K562 (cell line): ENCODE results near the gene SLC13A4. TPM values are rescaled to one million over a fixed set of nuclear protein-coding genes. Genes with fewer than 3 reads are reported as not detected.

Experiments used
- ATAC-seq: fragments of 200-7000 bp; cut with Tn5 transposase; 3 replicates; pipeline ENCODE4 v1.9.1; 2020; ENCODE audit warnings: moderate library complexity
- BruUV-seq: library from RNA; stranded (reverse); fragments of 400-500 nt; replicated peaks from 2 replicates; lab custom pipeline; 2021; lab: Mats Ljungman, UMichigan
- CTCF ChIA-PET: fragments of 300-600 bp; formaldehyde crosslinking; extraction: SDS; loops from one replicate; lab custom pipeline; 2021; ENCODE audit warnings: low intra/inter-chr PET ratio; lab: Yijun Ruan, JAX
- POLR2A ChIA-PET: fragments of 300-600, 350-650 bp; sonication (Branson Sonifier 250); formaldehyde crosslinking; extraction: SDS; loops from one replicate; lab custom pipeline; 2021; ENCODE audit warnings: antibody characterized with exemption, inconsistent platforms; lab: Yijun Ruan, JAX
- DNase-seq, 4 experiments: peaks; one replicate each; pipeline versions ENCODE4 v3.0.0 to v3.0.0-alpha.2; 2011 to 2018; ENCODE audit warnings: low spot score in 3 of 4, mixed read lengths in 3 of 4; ENCODE audit errors: extremely low read depth in 1 of 4
- FAIRE-seq: peaks from 2 replicates; lab custom pipeline; 2011; peaks lifted over from hg19 to GRCh38; lab: Jason Lieb, UNC
- H2AFZ ChIP-seq: 2 replicates; pipeline ENCODE4 v1.6.0; 2011; ENCODE audit warnings: low read depth, low read length, control low read depth, inconsistent platforms
- H3K27ac ChIP-seq: fragments of 200-600 bp; 3 replicates; pipeline ENCODE4 v1.8.0; 2011; ENCODE audit warnings: low read depth, mild to moderate bottlenecking, control low read depth, inconsistent platforms, low read length, moderate library complexity, mixed read lengths; ENCODE audit errors: extremely low read depth
- H3K27me3 ChIP-seq, 2 experiments: fragments of 300-600 bp in 1 of 2; 2 replicates in 1 of 2; 3 replicates in 1 of 2; pipeline versions ENCODE4 v1.6.0 to v1.8.0; 2011; ENCODE audit warnings: inconsistent platforms in 2 of 2, low read length in 2 of 2, mild to moderate bottlenecking in 1 of 2, mixed read lengths in 1 of 2, moderate library complexity in 1 of 2; ENCODE audit not compliant: control insufficient read depth in 2 of 2, insufficient read depth in 2 of 2
- H3K36me3 ChIP-seq: fragments of 300-600 bp; 3 replicates; pipeline ENCODE4 v1.8.0; 2011; ENCODE audit warnings: mild to moderate bottlenecking, low read length, inconsistent platforms; ENCODE audit not compliant: control insufficient read depth, insufficient read depth
- H3K4me1 ChIP-seq, 2 experiments: fragments of 200-600 bp in 1 of 2; replicated peaks in 1 of 2; 2 replicates in 1 of 2; 3 replicates in 1 of 2; pipeline versions ENCODE4 v1.5.1 to v1.8.0; 2011; ENCODE audit warnings: inconsistent platforms in 2 of 2, low read length in 2 of 2, mild to moderate bottlenecking in 1 of 2, mixed read lengths in 1 of 2, moderate library complexity in 1 of 2; ENCODE audit not compliant: control insufficient read depth in 2 of 2, insufficient read depth in 2 of 2
- H3K4me2 ChIP-seq: 2 replicates; pipeline ENCODE4 v1.6.1; 2011; ENCODE audit warnings: low read length, control low read depth, inconsistent platforms, mixed read lengths; ENCODE audit not compliant: insufficient read depth
- H3K4me3 ChIP-seq: fragments of 200-600 bp; sonication (generic), shearing (Covaris generic); 2 replicates; pipeline ENCODE4 v1.5.1; 2016; ENCODE audit warnings: control low read depth, inconsistent platforms
- H3K79me2 ChIP-seq: fragments of 200-600 bp; 3 replicates; pipeline ENCODE4 v1.8.0; 2011; ENCODE audit warnings: low read length, inconsistent platforms; ENCODE audit not compliant: control insufficient read depth, insufficient read depth
- H3K9ac ChIP-seq, 2 experiments: 2 replicates each; pipeline versions ENCODE4 v1.6.0 to v1.6.1; 2011; ENCODE audit warnings: low read depth in 2 of 2, low read length in 2 of 2, control low read depth in 1 of 2, inconsistent platforms in 1 of 2, mild to moderate bottlenecking in 1 of 2, mixed read lengths in 1 of 2; ENCODE audit not compliant: insufficient read depth in 1 of 2
- H3K9me1 ChIP-seq: one replicate; pipeline ENCODE4 v1.6.0; 2011; ENCODE audit warnings: inconsistent platforms, mild to moderate bottlenecking, low read length, moderate library complexity; ENCODE audit not compliant: control insufficient read depth, insufficient read depth
- H3K9me3 ChIP-seq: replicated peaks from 2 replicates; pipeline ENCODE4 v1.5.1; 2011; ENCODE audit warnings: low read depth, low read length, inconsistent platforms; ENCODE audit not compliant: control insufficient read depth, insufficient read depth
- H4K20me1 ChIP-seq: replicated peaks from 2 replicates; pipeline ENCODE4 v1.6.1; 2011; ENCODE audit warnings: low read length, inconsistent platforms, mixed read lengths; ENCODE audit not compliant: control insufficient read depth, insufficient read depth
- POU5F1 ChIP-seq: fragments of 150-350 bp; IDR thresholded peaks from 2 replicates; pipeline ENCODE4 v1.6.1; 2014; ENCODE audit warnings: borderline replicate concordance, low read length, low read depth, mild to moderate bottlenecking; ENCODE audit not compliant: partially characterized antibody
- TEAD4 ChIP-seq, 2 experiments: sonication (generic) in 1 of 2; formaldehyde crosslinking in 1 of 2; IDR thresholded peaks; 2 replicates each; pipeline versions ENCODE4 v1.6.1 to v1.8.0; 2012 to 2022; ENCODE audit warnings: borderline replicate concordance in 1 of 2, inconsistent platforms in 1 of 2, low read length in 1 of 2, mild to moderate bottlenecking in 1 of 2, missing genetic modification reagents in 1 of 2
- ZC3H4 ChIP-seq: sonication (generic); formaldehyde crosslinking; IDR thresholded peaks from 2 replicates; pipeline ENCODE4 v1.9.0; 2021; ENCODE audit warnings: missing genetic modification reagents, borderline replicate concordance
- ZNF263 ChIP-seq: sonication (generic); formaldehyde crosslinking; IDR thresholded peaks from 2 replicates; pipeline ENCODE4 v1.8.0; 2022; ENCODE audit warnings: mild to moderate bottlenecking, missing genetic modification reagents, borderline replicate concordance
- WGBS: fragments of 100-300 bp; shearing (Covaris generic); methylation state at CpG from one replicate; pipeline ENCODE4 v1.1.6; 2016; ENCODE audit warnings: low coverage, mixed read lengths; ENCODE audit not compliant: insufficient coverage; ENCODE audit errors: missing lambda C conversion rate; 5-methylcytosine and 5-hydroxymethylcytosine counted together
- in situ Hi-C: fragments of 300-500 bp; cut with MboI; formaldehyde crosslinking; loops from 4 replicates; pipeline ENCODE4 v1.15.0; 2018; ENCODE audit warnings: inconsistent platforms, mixed read lengths
- intact Hi-C: fragments of 100-400 bp; cut with micrococcal nuclease; formaldehyde crosslinking; loops from 2 replicates; pipeline ENCODE4 v1.14.2; 2022
- polyA plus RNA-seq, 8 experiments: library from polyadenylated mRNA; depleted of rRNA in 4 of 8; stranded (reverse) in 5 of 8; unstranded in 3 of 8; fragments of >200 nt; fragmentation: Nextera tagmentation in 2 of 8; fragmentation: Illumina TruSeq in 1 of 8; extraction: Ambion mirVana in 2 of 8; extraction: Trizol in 1 of 8; gene quantifications; 2 replicates each; pipeline versions ENCODE4 v1.2.1 to v1.2.3, GENCODE V29; 2011 to 2014; ENCODE audit warnings: inconsistent platforms in 1 of 8, missing spikeins in 1 of 8
- total RNA-seq, 7 experiments: library from RNA; depleted of rRNA in 6 of 7; stranded (reverse); fragments of >200 nt in 6 of 7; fragmentation: Illumina TruSeq in 2 of 7; extraction: Trizol in 2 of 7; gene quantifications; 2 replicates each; pipeline versions ENCODE4 v1.2.1 to v1.2.3, GENCODE V29; 2011 to 2021; ENCODE audit warnings: low replicate concordance in 1 of 7
- TF ChIP-seq, protein P1 (sequence below): fragments of 250-450 bp; sonication (Bioruptor Pico); IDR thresholded peaks from 2 replicates; pipeline ENCODE4 v1.9.0; 2021; ENCODE audit warnings: mild to moderate bottlenecking, inconsistent platforms
- TF ChIP-seq, protein P2 (sequence below): sonication (generic); formaldehyde crosslinking; IDR thresholded peaks from 2 replicates; pipeline ENCODE4 v1.8.1; 2023; ENCODE audit warnings: mild to moderate bottlenecking, missing genetic modification reagents
- TF ChIP-seq, protein P3 (sequence below): fragments of 150-350 bp; IDR thresholded peaks from 2 replicates; pipeline ENCODE4 v1.6.1; 2014; ENCODE audit warnings: low read depth, mild to moderate bottlenecking, low read length, borderline replicate concordance

Gene SLC13A4
- total and polyA plus RNA-seq, 9 of the 15 experiments (the other 6 are each of a cell fraction or from before 2014, with no cell fraction given), result 0.11 to 1.0 (median 0.36) TPM

DNA sequence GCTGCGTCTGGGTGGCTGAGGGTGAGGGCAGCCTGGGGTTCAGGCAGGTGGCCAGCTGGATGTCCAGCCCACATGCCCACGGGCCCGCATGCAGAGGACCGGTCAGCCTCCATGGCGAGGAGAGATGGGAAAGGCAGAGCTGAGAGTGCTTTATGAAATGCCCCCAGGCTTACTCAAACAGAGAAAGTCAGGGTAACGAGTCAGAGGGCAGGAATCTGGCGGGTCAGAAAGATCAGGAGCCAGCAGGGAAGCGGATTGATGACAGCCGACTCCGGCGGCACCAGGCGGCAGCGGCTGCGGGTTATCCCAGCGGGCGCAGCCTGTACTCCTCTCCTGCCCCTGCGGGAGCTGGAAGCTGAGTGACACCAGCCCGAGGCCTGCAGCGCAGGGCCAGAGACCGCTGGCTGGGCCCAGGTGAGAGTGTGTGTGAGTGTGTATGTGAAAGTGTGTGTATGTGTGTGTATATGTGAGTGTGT, 13.4 kb downstream of the SLC13A4 start:
- intact Hi-C loops, result no loop called here
- no peak for DNase-seq
- BruUV-seq, result no TSS peak
- Histone ChIP-seq H3K79me2 (no peaks in the 10 kb centered on the region), H3K4me1 (peaks cover 2 to 6% of the 10 kb centered on the region in 2 experiments; a peak in 3 of 5 replicates), H3K9me3 (no peaks in the 10 kb centered on the region), H3K9me1 (no peaks in the 10 kb centered on the region), H4K20me1 (no peaks in the 10 kb centered on the region), H3K4me3 (no peak overlapping the region), H3K27me3 (peaks cover 25 to 37% of the 10 kb centered on the region in 2 experiments; a peak in 4 of 5 replicates), H3K9ac (peak overlapping the region in 1 of 2 experiments; percentile 50; a peak in 1 of 4 replicates), H2AFZ (no peak overlapping the region), H3K4me2 (no peak overlapping the region), H3K36me3 (no peaks in the 10 kb centered on the region), H3K27ac (no peak overlapping the region)
- ChIA-PET CTCF (no interaction called here), POLR2A (interaction anchor here (0.6 to 1.2 kb wide), 2 partner anchors 8 to 13 kb away, joined by 3 to 4 read pairs; partner anchors contain the start of gene SLC13A4)
- no peak for ATAC-seq
- in situ Hi-C loops, result no loop called here
- FAIRE-seq, result no peak
- 16% methylated on average over 20 of the region's 20 CpGs for WGBS
- TF ChIP-seq, protein P1, sequence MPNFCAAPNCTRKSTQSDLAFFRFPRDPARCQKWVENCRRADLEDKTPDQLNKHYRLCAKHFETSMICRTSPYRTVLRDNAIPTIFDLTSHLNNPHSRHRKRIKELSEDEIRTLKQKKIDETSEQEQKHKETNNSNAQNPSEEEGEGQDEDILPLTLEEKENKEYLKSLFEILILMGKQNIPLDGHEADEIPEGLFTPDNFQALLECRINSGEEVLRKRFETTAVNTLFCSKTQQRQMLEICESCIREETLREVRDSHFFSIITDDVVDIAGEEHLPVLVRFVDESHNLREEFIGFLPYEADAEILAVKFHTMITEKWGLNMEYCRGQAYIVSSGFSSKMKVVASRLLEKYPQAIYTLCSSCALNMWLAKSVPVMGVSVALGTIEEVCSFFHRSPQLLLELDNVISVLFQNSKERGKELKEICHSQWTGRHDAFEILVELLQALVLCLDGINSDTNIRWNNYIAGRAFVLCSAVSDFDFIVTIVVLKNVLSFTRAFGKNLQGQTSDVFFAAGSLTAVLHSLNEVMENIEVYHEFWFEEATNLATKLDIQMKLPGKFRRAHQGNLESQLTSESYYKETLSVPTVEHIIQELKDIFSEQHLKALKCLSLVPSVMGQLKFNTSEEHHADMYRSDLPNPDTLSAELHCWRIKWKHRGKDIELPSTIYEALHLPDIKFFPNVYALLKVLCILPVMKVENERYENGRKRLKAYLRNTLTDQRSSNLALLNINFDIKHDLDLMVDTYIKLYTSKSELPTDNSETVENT (CRISPR knock-in tag), result no peak
- TF ChIP-seq, protein P2, sequence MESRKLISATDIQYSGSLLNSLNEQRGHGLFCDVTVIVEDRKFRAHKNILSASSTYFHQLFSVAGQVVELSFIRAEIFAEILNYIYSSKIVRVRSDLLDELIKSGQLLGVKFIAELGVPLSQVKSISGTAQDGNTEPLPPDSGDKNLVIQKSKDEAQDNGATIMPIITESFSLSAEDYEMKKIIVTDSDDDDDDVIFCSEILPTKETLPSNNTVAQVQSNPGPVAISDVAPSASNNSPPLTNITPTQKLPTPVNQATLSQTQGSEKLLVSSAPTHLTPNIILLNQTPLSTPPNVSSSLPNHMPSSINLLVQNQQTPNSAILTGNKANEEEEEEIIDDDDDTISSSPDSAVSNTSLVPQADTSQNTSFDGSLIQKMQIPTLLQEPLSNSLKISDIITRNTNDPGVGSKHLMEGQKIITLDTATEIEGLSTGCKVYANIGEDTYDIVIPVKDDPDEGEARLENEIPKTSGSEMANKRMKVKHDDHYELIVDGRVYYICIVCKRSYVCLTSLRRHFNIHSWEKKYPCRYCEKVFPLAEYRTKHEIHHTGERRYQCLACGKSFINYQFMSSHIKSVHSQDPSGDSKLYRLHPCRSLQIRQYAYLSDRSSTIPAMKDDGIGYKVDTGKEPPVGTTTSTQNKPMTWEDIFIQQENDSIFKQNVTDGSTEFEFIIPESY (CRISPR knock-in tag), result peak; percentile 68; the same call in 1 of the 2 replicates
- no peak for TF ChIP-seq ZNF263
- TF ChIP-seq, protein P3, sequence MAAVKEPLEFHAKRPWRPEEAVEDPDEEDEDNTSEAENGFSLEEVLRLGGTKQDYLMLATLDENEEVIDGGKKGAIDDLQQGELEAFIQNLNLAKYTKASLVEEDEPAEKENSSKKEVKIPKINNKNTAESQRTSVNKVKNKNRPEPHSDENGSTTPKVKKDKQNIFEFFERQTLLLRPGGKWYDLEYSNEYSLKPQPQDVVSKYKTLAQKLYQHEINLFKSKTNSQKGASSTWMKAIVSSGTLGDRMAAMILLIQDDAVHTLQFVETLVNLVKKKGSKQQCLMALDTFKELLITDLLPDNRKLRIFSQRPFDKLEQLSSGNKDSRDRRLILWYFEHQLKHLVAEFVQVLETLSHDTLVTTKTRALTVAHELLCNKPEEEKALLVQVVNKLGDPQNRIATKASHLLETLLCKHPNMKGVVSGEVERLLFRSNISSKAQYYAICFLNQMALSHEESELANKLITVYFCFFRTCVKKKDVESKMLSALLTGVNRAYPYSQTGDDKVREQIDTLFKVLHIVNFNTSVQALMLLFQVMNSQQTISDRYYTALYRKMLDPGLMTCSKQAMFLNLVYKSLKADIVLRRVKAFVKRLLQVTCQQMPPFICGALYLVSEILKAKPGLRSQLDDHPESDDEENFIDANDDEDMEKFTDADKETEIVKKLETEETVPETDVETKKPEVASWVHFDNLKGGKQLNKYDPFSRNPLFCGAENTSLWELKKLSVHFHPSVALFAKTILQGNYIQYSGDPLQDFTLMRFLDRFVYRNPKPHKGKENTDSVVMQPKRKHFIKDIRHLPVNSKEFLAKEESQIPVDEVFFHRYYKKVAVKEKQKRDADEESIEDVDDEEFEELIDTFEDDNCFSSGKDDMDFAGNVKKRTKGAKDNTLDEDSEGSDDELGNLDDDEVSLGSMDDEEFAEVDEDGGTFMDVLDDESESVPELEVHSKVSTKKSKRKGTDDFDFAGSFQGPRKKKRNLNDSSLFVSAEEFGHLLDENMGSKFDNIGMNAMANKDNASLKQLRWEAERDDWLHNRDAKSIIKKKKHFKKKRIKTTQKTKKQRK, result no peak
- no peak for TF ChIP-seq TEAD4 (IDR thresholded peaks at IDR 0.05; ENCODE audit: low read length)
- TF ChIP-seq TEAD4 (CRISPR knock-in tag; IDR thresholded peaks at IDR 0.05; ENCODE audit: borderline replicate concordance), result no peak
- 0 out of 2 replicates have a peak, but pooled peaks have one; percentile 16 for TF ChIP-seq ZC3H4 (CRISPR knock-in tag)
- no peak for TF ChIP-seq POU5F1
